DMS114 treated with DMSO at 0.1 percent for 48 hours (cell line): ENCODE data around the gene GEMIN4.

Source experiments
- DNase-seq: peaks from one replicate; lab custom pipeline; 2025; ENCODE audit not compliant: unreplicated experiment; lab: John Stamatoyannopoulos, UW

Gene GEMIN4

DNA sequence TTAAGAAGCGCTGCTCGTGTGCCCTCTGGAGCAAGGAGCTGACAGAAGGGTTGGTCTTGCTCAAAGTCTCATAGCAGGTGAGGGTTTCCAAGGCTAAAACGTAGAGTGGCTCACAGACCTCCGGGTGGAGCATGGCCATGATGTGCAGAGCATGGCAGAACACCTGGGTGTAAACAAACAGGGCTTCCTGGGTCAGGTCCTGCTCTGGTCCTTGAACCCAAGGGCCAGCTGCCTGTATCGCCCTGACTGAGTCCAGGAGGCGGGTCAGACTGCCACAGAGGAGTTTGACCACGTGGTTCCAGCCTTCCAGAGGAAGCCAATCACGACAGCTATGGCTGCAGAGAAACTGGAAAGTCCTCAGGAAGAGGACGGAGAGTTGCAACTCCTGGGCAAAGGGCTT is 7.1 kb downstream of the GEMIN4 start:
- DNase-seq = no peak

DNA sequence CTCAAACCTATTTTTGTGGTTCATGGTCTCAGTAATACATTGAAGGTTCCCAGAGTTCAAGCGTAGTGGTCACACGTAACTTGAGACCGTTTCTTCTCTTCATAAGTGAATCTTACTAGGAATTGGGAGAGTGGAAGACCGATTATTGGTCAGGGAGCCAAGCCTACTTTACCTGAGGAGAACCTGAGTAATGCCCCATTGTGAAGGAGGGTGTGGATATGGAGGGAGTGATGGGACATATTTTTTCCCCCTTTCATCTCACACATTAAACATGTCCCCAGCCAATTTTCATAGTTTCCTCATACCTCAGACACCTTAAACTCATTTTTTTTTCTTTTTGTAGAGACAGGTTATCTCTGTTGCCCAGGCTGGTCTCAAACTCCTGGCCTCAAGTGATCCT is 8.9 kb downstream of the GEMIN4 start:
- no peak for DNase-seq

DNA sequence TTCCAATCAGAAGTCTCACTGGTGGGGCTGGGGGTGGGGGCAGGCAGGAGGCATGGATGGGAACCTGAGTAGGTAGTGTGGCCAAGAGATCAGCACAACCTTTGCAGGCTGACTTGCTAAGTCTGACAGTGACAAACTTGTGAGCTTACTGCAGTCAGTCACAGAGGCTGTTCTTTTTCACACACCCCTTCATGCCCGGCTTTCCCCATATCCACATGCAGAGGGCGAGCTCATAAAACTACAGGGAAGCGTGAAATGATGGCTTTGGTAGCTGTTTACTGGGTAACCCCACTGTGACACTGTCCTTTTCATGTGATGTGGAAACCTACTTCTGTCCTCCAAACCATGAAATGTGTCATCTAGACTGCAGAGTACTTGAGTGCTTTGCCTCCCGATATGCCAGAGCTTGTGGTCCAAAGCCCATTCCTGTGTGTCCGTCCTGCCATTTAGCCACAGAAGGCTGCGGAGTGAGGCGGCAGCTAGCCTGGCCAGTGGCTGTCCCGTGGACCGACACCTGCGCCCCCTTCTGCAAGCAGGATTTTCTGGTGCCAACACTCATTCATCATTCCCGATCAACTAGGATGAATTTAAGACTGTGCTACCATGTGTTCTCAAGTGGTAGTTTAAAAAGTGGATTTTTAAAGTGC is 9.8 kb downstream of the GEMIN4 start:
- no peak for DNase-seq

DNA sequence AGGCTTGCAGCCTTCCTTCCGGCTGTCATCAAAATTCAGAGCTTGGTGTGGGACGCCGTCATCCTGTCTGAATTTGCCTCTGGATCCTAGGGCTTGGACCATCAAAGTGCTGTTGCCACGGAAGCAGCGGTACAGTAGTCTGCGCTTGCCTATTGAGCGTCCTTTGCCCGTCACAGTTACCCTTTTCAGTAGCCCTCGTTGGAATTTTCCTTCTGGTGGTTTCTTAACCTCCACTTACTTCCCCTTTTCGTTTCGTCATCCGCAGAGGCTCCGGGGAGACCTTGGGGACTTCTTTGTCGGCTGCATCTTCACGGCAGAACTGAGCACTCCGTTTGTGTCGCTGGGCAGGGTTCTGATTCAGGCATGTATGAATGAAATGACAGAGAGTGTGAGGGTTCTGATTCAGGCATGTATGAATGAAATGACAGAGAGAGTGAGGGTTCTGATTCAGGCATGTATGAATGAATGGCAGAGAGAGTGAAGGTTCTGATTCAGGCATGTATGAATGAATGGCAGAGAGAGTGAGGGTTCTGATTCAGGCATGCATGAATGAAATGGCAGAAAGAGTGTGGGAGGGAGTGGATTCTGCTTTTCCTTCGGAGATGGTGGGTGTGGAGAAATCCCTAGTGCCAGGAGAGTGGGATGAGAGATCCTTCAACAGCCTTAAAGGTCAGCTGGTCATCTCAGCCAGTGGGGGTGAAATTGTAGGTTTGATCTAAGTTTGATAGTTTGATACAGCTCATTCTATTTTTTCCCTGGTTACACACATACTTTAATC is 11.6 kb downstream of the GEMIN4 start:
- no peak for DNase-seq

DNA sequence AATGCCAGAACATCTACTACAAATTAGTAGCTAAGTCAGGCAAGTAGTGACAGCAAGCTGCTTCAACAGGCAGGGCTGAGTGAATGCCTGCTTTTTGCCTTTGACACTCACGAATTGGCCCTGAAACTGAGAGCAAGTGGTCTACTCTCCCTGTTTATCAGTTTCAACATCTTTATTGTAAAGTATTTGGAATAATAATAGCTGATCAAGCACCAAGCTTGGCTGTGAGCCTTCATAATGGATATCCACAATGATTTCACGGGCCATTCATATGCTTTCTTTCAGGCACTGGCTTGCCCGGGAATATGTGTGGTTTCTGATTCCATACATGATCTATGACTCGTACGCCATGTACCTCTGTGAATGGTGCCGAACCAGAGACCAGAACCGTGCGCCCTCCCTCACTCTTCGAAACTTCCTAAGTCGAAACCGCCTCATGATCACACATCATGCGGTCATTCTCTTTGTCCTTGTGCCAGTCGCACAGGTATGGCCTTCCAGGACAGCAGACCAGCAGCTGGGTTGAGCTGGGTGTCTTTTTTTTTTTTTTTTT is 14.4 kb downstream of the GEMIN4 start:
- no peak for DNase-seq

DNA sequence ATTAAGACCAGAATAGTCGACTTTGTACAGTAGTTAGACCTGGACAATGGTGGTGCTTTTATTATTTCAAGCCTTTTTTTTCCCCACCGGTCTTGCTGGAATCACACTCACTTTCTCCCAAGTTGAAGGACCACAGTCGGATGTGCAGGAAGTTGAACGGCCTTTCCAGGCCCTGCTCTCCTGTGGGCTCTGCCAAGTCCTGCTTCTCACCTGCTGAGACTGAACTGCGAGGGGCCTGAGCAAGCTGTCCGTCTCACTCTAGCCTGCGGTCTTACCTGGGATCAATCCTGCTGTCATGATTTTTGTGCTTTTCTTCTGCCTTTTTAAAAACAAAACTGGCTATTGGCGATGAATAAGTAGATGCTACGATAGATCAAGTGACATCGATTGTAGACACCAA is 18.3 kb downstream of the GEMIN4 start:
- no peak for DNase-seq

DNA sequence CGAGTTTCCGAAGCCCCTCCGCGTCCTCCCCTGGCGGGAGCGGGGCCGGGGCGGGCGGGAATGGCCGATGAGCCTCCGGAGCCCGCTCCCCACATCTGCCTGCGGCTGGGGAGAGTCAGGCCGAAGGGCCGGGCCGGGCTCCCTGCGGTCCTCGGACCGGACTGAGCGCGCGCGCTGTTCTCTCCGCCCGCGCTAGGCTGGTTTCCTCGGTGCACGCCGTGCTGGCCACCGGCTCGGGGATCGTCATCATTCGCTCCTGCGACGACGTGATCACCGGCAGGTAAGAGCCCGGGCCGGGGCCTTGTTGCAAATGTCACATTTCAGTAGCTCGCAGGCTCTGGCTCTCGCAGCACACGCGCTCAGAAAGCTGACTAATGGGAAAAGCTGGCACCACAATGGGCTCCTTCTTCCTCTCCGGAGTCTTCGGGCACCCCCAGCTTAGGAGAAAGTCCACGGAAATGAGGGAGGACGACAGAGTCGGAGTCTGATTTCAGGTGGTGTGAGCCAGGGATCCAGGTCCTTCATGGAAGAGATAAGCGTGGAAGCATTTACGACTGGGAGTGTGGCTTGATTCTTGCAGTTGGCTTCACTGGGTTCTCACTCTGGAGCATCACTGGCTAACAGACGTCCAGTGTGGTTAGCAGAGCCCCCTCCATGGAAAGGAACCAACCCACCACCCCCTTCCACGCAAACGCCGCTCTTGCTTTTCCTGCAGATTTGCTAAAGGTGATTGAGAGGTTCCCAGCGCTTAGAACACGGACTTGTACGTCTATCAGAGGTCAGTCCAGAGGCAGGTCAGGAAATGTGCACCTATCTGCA is 19.0 kb downstream of the GEMIN4 start:
- DNase-seq = no peak

DNA sequence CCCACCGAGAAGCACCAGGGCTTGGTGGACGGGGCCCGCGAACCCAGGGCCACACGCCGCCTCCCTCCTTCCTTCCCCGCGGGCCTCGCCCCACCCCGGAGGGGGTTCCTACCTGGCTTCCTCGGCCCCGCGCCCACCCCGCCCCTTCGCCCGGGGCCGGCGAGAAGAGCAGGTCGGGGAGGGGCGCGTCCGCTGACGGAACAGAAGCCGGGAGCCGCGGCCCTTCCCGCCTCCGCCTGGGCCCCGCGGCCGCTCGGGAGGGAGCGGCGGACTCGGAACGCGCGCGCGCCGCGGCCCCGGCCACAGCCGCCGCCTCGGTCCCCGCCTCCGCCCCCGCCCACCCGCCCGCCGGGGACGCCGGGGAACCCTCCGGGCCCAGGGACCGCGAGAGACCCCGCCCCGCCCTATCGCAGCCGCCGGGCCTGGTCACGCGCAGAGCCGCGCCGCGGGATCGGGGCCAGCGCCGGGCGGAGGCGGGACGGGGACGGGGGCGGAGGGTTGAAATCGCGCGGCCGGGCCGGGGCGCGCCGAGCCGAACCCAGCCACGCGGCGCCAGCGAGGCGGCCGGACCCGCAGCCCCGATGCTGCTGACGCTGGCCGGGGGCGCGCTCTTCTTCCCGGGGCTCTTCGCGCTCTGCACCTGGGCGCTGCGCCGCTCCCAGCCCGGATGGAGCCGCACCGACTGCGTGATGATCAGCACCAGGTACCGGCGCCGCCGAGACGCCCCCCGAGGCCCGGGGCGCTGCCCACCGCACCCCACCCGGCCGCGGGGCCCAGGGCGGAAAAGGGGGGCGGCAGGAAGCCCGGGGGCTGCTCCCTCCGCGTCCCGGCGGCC is 19.8 kb downstream of the GEMIN4 start, which contains the start of gene TLCD3A:
Gene TLCD3A (plus strand): TSS at position 530 of the 835 bp plus-strand sequence. CDS start 52 bp downstream, at position 582.
- peak; percentile 19 for DNase-seq

DNA sequence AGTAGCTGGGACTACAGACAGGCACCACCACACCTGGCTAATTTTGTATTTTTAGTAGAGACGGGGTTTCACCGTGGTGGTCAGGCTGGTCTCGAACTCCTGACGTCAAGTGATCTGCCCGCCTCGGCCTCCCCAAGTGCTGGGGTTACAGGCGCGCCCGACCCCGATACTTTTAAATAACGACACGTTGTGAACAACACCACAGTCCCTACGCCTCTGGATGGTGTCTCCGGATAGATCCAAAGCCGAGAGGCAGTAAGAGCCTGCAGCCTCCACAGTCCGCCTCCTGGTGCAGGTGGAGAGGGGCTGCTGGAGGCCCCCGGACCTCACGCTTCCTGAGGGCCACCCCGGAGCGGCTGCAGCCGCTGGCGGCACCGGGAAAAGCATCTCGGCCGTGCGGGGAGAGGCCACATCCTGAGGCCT is 20.4 kb downstream of the GEMIN4 start:
- DNase-seq = no peak

DNA sequence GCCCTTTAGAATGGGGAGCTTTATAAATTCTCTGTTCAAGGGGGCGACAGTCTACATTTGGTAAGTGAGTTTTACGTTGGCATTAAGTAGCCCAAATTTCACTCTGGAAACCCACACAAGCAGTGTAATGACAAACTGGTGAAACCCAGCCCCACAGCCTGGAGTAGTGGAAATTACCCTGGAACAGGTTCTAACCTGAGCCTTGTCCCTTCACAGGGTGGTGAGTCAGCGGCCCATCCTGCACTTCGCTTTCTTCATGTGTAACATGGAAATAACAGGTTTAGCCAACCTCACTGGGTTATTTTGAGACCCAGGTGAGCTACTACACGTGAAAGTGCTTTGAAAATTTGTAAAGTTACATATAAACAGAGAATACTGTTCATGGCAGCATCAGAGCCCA is 23.2 kb downstream of the GEMIN4 start:
- DNase-seq = no peak

DNA sequence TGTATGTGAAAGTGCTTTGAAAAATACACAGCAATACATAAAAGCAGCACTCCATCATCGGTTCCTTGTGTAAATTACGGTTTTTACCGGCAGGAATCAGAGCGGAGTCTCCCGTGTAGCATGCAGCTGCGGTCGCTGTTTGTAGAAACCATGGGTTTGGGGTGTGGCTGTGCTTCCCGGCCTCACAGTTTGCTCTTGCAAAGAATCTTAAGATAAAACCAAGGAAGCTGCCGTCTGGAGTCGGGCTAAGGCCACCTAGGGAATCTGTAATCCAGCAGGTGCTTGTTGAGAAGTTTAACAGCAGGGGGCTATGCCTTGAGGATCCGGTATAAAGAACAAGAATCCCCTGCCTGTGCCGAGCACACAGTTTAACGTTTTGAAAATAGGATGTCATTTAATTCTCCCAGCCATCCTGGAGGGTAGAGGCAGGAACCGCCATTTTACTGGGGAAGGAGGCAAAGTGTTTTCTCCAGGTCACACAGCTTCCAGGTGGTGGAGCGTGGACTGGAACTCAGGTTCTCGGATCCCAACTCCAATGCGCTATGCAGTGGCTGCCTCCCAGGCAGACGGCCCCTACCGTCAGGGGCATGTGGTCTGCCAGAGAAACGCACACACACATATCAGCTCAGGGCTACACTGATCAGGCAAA is 25.7 kb downstream of the GEMIN4 start:
- no peak for DNase-seq

DNA sequence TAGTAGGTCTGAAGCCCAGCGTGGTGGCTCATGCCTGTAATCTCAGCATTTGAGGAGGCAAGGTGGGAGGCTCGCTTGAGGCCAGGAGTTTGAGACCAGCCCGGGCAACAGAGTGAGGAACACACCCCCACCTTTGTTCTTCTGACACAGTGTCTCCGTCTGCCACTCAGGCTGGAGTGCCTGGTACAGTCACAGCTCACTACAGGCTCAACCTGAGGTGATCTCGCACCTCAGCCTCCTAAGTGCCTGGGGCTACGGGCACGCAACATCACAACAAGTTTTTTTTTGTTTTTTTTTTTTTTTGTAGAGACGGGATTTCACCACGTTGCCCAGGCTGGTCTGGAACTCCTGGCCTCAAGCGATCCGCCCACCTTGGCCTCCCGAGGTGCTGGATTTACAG is 26.3 kb downstream of the GEMIN4 start:
- no peak for DNase-seq

DNA sequence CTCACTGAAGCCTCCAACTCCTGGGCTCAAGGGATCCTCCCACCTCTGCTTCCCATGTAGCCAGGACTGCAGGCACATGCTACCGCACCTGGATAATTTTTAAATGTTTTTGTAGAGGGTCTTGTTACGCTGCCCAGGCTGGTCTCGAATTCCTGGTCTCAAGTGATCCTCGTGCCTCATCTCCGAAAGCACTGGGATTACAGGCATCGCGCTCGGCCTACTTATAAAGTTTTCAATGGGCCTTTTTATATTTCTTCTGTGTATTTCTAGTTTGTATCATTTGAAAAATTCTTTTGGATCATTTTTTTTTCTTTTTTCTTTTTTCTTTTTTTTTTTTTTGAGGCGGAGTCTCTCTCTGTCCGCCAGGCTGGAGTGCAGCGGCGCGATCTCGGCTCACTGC is 27.0 kb downstream of the GEMIN4 start:
- DNase-seq = no peak

DNA sequence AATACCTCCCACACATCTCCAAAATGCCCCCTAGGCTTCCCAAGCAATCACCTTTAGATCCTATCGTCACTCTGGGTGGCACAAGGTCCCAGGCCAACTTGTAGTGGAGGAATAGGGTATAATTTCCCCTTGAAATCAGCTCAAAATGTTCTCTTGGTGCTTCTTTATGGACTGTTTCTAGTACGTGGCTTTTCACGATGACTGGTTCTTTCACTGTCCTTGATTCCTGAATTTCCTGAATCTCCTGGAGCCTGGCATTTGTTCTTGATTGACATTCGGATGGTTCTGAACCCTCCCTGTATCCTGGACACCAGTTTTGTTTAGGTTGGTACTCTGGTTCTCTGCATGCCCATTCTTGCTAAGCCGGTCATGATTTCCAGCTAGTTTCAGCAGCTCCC is 30.5 kb downstream of the GEMIN4 start:
- DNase-seq = no peak

DNA sequence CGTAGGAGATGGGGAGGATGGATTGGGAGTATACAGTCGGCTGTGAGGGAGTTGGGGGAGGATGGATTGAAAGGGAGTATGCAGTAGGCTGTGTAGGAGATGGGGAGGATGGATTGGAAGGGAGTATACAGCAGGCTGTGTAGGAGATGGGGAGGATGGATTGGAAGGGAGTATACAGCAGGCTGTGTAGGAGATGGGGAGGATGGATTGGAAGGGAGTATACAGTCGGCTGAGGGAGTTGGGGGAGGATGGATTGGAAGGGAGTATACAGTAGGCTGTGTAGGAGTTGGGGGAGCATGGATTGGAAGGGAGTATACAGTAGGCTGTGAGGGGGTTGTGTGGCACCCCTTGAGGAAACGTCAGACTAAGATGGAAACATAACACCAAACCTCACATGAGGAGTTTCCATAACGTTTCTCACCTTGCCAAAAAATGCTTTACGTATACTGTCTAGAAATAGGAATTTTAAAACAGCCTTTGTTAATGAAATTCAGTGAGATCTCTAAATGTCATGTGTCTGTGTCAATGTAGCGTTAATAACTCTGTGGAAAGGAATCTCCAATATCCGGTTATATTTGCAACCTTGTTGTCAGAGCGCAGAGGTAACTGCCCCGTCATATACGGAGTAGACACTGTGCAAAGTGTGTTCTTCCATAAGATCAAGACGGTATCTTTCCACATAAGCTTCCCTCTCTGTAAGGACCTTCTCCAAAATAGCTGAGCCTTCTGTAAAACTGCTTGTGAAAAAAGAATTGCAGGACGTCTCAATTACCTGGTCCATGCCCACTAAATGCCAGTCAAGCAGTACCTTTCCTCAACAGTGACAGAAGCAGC is 31.1 kb downstream of the GEMIN4 start:
- DNase-seq = no peak

DNA sequence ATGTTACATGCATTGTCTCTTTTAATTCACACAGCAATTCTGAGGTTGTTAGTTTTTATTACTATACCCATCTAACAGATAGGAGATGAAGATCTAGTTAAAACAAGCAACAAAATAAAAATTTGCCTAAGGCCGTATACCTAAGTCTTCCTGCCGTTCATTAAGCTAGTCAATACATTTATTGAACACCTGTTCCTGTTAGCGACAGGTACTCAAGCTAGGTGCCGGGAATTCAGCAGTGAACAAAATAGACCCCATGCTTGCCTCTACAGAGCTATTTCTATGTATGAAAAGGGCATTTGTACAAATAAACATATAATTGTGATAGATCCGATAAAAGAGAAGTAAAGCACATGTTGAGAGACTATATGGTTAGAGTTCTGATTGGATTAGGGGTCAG is 34.0 kb downstream of the GEMIN4 start:
- no peak for DNase-seq

DNA sequence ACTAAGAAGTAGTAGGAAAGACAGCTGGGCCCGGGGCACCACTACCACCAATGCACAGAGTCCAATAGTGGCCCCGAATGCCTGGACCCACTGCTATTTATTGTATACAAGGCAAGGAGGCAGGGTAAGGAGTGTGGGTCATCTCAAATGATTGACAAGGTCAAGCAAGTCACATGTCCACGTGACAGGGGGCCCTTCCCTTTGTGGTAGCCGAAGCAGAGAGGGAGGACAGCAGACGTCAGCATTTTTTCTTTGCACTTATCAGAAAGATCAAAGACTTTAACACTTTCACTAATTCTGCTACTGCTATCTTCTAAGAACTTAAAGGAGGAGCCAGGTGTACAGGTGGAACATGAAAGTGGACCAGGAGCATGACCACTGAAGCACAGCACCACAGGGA is 43.9 kb downstream of the GEMIN4 start:
- no peak for DNase-seq

DNA sequence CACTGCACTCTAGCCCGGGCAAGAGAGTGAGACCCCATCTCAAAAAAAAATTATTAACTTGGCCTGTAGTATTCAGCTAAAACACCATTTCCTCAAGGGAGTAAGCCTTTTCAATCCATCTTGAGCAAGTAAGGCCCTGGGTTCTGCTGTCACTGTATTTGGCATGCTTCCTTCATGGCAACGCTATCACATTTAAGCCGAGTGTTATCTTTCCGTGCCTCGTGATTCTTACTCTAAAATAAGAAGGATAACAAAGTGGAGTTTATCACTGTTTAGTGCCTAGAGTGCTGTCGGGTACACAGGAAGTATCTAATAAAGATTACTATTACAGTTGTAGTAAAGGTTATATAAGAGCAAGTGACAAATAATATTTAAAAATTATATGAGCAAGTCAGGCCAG is 46.2 kb downstream of the GEMIN4 start:
- DNase-seq = no peak

DNA sequence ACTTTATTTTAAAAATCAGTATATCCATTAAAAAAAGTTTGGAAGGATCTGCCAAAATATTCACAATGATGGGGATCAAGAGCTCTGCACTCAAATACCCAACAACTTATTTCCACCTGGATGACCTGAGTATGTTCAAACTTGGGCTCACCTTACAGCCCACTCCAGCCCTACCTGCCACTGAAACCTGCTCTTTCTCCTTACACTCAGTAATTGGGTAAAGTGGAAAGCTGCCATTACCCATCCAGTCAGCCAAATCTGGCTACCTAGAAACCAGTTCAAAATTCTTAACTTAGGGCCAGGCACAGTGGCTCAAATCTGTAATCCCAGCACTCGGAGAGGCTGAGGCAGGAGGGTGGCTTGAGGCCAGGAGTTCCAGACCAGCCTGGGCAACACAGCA is 47.1 kb downstream of the GEMIN4 start:
- no peak for DNase-seq
